HG03280 (cell line): ENCODE measurements around the gene PATL2.
A peak's percentile ranks its signal among the peaks of the same experiment; 100 is the strongest.
"Not testable (repeated sequence)": the region's sequence is repeated elsewhere in the genome, so short reads cannot be mapped to it uniquely, and the experiment has no call there.

Source experiments
- ATAC-seq: cut with Tn5 transposase; IDR thresholded peaks from one replicate; pipeline ENCODE4 v1.9.1; 2021; ENCODE audit warnings: mild to moderate bottlenecking, moderate library complexity; ENCODE audit not compliant: unreplicated experiment

The PATL2 gene

GRCh38 chr15:44711096-44711742 lies at the start of gene PATL2, which contains the start of gene B2M:
PATL2 (minus strand) TSS chr15:44711323; CDS start chr15:44676490, 34,833 bp downstream.
B2M (plus strand) TSS chr15:44711517; CDS start chr15:44711547, 30 bp downstream.
- peak; percentile 79 for ATAC-seq

GRCh38 chr15:44753345-44753744 lies 42.2 kb upstream of the PATL2 start:
- ATAC-seq, result no peak

- not testable (repeated sequence) for ATAC-seq
Observed at GRCh38 chr15:44743454-44743853, 32.3 kb upstream of the PATL2 start.

DNA sequence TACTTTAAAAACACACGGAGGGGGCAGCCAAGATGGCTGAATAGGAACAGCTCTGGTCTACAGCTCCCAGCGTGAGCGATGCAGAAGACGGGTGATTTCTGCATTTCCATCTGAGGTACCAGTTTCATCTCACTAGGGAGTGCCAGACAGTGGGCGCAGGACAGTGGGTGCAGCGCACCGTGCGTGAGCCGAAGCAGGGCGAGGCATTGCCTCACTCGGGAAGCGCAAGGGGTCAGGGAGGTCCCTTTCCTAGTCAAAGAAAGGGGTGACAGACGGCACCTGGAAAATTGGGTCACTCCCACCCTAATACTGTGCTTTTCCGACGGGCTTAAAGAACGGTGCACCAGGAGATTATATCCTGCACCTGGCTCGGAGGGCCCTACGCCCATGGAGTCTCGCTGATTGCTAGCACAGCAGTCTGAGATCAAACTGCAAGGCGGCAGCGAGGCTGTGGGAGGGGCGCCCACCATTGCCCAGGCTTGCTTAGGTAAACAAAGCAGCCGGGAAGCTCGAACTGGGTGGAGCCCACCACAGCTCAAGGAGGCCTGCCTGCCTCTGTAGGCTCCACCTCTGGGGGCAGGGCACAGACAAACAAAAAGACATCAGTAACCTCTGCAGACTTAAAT lies 28.2 kb upstream of the PATL2 start:
- not testable (repeated sequence) for ATAC-seq

- ATAC-seq, result no peak
Observed at GRCh38 chr15:44738340-44738984, 27.3 kb upstream of the PATL2 start.

- no peak for ATAC-seq
Observed at GRCh38 chr15:44736181-44736765, 25.1 kb upstream of the PATL2 start, which contains the start of gene TRIM69. TRIM69 (plus strand) TSS chr15:44736528; CDS start chr15:44736705, 177 bp downstream.

- no peak for ATAC-seq
Observed at GRCh38 chr15:44735482-44736180, 24.5 kb upstream of the PATL2 start.

DNA sequence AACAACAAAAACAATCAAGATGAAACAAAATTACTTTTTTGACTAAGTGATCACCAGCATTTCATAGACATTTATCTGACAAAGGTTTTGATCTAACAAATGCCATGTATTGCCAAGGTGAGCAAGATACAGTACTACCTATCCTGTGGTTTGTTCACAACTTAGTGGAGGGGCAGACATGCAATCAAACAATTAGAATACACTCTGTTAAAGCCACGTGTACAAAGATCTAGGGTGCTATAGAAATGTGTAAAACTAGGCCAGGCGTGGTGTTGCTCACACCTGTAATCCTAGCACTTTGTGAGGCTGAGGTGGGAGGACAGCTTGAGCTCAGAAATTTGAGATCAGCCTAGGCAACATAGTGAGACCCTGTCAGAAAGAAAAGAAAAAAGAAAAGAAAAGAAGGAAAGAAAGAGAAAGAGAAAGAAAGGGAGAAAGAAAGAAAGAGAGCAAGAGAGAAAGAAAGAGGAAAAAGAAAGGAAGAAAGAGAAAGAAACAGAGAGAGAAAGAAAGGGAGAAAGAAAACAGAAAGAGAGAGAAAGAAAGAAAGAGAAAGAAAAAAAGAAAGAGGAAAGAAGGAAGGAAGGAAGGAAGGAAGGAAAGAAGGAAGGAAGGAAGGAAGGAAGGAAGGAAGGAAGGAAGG lies 23.8 kb upstream of the PATL2 start:
- no peak for ATAC-seq

DNA sequence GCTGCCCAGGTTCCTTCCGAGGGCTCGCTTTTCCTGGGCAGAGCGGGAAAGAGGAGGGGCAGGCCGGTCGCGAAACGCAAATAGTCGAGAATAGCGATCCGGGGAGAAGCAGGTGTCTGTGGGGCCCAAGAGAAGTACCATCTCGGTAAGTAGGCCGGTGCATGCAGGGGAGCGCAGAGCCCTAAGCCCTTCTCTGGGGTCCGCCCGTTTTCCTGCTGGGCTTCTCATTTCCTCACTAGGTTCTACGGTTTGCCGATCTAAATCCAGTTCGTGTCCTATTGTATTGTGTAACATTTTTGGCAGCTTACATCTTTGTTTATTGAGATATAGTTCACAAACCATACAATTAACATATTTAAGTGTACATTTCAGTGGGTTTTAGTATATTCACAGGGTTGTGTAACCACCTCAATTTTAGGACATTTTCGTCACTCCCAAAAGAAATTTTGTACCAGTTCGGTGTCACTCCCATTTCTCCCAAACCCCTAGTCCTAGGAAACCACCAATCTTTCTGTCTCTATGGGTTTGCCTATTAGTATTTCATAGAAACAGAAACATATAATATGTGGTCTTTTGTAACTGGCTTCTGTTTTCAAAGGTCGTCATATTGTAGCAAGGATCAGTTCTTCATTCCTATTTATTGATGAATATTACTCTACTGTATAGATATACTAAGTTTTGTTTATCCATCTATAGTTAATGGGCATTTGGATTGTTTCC lies 18.4 kb upstream of the PATL2 start:
- peak; percentile 2 for ATAC-seq

DNA sequence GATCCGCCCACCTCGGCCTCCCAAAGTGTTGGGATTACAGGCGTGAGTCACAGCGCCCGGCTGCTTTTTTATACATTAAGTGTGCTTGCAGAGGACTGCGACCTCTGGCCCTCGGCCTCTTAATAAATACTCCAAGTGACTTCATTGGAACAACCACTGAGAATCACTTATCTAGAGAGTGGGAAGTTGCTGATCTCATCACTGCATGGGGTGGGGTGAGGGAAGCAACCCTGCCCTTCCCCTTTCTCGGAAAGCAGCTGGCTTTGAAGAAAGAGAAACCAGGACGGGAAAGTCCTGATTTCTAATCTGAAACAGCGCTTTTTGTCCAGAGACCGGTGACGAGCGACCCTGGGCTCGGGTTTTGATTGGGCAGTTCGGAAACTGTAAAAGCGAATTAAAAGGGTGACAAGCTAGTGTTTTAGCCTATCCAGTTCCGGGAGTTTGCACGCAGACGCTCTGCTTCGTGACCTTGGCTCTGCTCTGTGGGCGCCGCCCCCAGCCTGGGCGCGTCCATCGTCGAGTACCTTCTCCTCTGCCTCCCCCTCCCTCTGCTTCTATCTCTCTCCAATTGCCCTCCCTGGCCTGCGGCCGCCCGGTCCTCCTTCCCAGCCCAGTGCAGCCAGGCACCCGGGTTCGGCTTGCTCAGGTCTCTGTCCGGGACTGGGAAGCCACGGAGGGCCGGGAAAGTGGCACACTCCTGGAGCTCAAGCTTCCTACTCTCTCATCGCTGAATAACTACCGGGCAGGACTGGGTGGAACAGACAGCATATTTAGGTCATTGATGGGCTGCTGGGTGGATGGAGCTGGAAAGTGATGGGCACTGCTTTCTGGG lies 17.7 kb upstream of the PATL2 start:
- peak; percentile 79 for ATAC-seq

- not testable (repeated sequence) for ATAC-seq
Observed at GRCh38 chr15:44728232-44728575, 17.1 kb upstream of the PATL2 start.

GRCh38 chr15:44727485-44728231 lies 16.5 kb upstream of the PATL2 start:
- ATAC-seq, result no peak

DNA sequence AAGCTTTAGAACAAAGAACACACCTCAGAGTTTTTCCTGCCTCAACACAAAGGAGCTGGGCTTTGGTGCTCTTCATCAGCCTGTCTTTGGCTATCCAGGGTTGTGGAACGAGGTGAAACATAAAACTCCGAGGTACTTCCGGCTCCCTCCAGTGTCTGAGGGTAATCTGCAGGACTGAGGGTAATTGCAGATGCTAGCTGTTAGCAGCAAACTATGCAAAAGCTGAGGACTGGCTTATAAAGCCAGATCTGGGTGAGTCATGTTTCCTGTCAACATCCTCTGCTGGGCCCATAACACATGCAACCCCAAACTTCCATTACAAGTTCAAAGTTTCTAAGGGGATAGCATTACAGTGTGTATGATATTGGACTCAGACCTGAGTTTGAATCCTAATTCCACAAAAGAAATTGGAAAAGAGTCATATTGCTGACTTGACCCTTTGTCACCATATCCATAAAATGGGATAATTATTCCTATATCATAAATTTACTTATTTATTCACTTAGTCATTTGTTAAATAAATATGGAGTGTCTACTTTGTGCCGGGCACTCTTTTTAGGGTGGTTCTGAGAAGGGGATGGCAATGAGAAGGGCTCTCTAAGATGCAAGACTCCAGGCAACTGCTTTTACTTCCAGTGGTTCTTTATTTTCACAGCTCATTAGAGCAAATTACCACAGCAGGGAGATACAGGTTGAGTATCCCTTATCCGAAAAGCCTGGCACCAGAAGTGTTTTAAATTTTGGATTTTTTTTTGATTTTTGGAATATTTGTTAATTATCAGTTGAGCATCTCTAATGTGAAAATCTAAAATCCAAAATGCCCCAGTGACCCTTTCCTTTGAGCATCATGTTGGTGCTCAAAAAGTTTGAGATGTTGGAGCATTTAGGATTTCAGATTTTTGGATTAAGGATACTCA lies 15.7 kb upstream of the PATL2 start:
- peak; percentile 35 for ATAC-seq

DNA sequence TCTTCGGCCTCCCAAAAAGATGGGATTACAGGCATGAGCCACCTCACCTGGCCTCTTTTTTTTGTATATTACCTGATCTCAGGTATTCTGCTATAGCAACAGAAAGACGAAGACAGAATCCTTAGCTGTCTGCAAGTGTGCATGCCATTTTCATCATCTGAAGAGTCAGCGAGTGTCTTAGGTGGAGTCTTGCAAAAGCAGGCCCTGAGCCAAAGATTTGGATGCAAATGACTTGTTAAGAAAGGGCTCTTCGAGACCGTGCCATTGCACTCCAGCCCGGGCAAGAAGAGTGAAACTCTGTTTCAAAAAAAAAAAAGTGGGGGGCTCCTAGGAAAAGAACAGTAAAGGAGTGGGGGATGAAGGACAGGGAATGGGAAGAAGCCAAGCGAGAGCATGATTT lies 15.0 kb upstream of the PATL2 start:
- no peak for ATAC-seq

- ATAC-seq, result no peak
Observed at GRCh38 chr15:44722011-44722410, 10.9 kb upstream of the PATL2 start.

- no peak for ATAC-seq
Observed at GRCh38 chr15:44720460-44721176, 9.5 kb upstream of the PATL2 start.

GRCh38 chr15:44720000-44720435 lies 8.9 kb upstream of the PATL2 start:
- ATAC-seq, result not testable (repeated sequence)
